Middle frontal gyrus (tissue), 1 donor: ENCODE measurements around the gene BEND7.
"Not testable (repeated sequence)": the region's sequence is repeated elsewhere in the genome, so short reads cannot be mapped to it uniquely, and the experiment has no call there.

Experiments used
- DNase-seq: peaks from one replicate; pipeline ENCODE4 v3.0.0-alpha.2; 2015; ENCODE audit warnings: low spot score; ENCODE audit errors: extremely low spot score

BEND7 gene

GRCh38 chr10:13528875-13529713, at the start of gene BEND7:
BEND7 (minus strand) TSS chr10:13529014; CDS start chr10:13528533, 481 bp downstream.
- no peak for DNase-seq

- no peak for DNase-seq
Observed at GRCh38 chr10:13573960-13574359, 45.1 kb upstream of the BEND7 start.

- no peak for DNase-seq
Observed at GRCh38 chr10:13571541-13571940, 42.7 kb upstream of the BEND7 start.

GRCh38 chr10:13567030-13567429, 38.2 kb upstream of the BEND7 start:
- no peak for DNase-seq

- DNase-seq = no peak
Observed at GRCh38 chr10:13564576-13564975, 35.8 kb upstream of the BEND7 start.

GRCh38 chr10:13563481-13564445, 34.9 kb upstream of the BEND7 start:
- no peak for DNase-seq

- no peak for DNase-seq
Observed at GRCh38 chr10:13560597-13560996, 31.8 kb upstream of the BEND7 start.

GRCh38 chr10:13559124-13559700, 30.4 kb upstream of the BEND7 start:
- no peak for DNase-seq

GRCh38 chr10:13555884-13556510, 27.2 kb upstream of the BEND7 start:
- no peak for DNase-seq

- no peak for DNase-seq
Observed at GRCh38 chr10:13550802-13551201, 22.0 kb upstream of the BEND7 start.

- DNase-seq = no peak
Observed at GRCh38 chr10:13542533-13542932, 13.7 kb upstream of the BEND7 start.

GRCh38 chr10:13537985-13538384, 9.2 kb upstream of the BEND7 start:
- not testable (repeated sequence) for DNase-seq

- no peak for DNase-seq
Observed at GRCh38 chr10:13536674-13537366, 8.0 kb upstream of the BEND7 start.

- no peak for DNase-seq
Observed at GRCh38 chr10:13535346-13535745, 6.5 kb upstream of the BEND7 start.

GRCh38 chr10:13529714-13529973, 830 bp upstream of the BEND7 start:
- DNase-seq = no peak

GRCh38 chr10:13528123-13528874, 515 bp downstream of the BEND7 start:
- DNase-seq = no peak

- DNase-seq = no peak
Observed at GRCh38 chr10:13527864-13528122, 1.0 kb downstream of the BEND7 start.

GRCh38 chr10:13526948-13527863, 1.6 kb downstream of the BEND7 start:
- no peak for DNase-seq

- DNase-seq = no peak
Observed at GRCh38 chr10:13525663-13526062, 3.2 kb downstream of the BEND7 start.
